ENCODE results near the gene FAM210A. TPM values are rescaled to one million over a fixed set of nuclear protein-coding genes. Genes with fewer than 3 reads are reported as not detected.
A peak's percentile ranks its signal among the peaks of the same experiment; 100 is the strongest.

FAM210A gene
- total RNA-seq, 1 donor from 2014 or later: 2.1 TPM

DNA sequence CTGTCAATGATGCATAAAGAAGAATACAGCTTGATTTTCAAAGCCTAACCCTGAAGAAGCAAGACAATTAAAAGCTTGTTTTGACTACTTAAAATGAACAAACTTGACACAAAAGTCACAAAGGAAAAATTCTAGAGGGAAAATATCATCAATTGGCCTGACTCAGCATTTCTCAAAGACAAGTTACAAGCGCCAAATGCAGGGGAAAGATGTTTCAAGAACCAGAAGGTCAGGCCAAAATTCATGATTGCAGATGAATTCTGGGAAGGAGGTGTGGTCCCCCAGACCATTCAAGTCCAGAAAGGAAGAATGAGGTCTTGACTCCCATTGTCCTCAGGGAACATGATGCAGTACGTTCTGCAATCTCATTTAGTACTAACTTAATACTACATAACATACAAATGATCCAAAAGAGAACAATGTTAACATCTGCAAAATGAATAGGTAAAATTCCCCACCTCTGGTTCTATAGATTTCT is 64.5 kb downstream of the FAM210A start:
- TF ChIP-seq, protein P1, sequence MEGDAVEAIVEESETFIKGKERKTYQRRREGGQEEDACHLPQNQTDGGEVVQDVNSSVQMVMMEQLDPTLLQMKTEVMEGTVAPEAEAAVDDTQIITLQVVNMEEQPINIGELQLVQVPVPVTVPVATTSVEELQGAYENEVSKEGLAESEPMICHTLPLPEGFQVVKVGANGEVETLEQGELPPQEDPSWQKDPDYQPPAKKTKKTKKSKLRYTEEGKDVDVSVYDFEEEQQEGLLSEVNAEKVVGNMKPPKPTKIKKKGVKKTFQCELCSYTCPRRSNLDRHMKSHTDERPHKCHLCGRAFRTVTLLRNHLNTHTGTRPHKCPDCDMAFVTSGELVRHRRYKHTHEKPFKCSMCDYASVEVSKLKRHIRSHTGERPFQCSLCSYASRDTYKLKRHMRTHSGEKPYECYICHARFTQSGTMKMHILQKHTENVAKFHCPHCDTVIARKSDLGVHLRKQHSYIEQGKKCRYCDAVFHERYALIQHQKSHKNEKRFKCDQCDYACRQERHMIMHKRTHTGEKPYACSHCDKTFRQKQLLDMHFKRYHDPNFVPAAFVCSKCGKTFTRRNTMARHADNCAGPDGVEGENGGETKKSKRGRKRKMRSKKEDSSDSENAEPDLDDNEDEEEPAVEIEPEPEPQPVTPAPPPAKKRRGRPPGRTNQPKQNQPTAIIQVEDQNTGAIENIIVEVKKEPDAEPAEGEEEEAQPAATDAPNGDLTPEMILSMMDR (IDR thresholded peaks at IDR 0.05): no peak
- no peak overlapping the region for H3K4me3 ChIP-seq
- intact Hi-C loops (cut with DNase I): loop anchor here (2.0 to 5.0 kb wide), 2 partner anchors 17 to 65 kb away; partner anchors contain the start of genes FAM210A and RNMT
- no peak for DNase-seq (ENCODE audit: low spot score in 2 of 2)
- no peaks in the 10 kb centered on the region for H3K36me3 ChIP-seq
- no peaks in the 10 kb centered on the region for H3K27me3 ChIP-seq
- no peak overlapping the region for H3K27ac ChIP-seq
- peaks cover 0 to 17% of the 10 kb centered on the region in 2 donors for H3K4me1 ChIP-seq
- H3K9me3 ChIP-seq: no peaks in the 10 kb centered on the region

DNA sequence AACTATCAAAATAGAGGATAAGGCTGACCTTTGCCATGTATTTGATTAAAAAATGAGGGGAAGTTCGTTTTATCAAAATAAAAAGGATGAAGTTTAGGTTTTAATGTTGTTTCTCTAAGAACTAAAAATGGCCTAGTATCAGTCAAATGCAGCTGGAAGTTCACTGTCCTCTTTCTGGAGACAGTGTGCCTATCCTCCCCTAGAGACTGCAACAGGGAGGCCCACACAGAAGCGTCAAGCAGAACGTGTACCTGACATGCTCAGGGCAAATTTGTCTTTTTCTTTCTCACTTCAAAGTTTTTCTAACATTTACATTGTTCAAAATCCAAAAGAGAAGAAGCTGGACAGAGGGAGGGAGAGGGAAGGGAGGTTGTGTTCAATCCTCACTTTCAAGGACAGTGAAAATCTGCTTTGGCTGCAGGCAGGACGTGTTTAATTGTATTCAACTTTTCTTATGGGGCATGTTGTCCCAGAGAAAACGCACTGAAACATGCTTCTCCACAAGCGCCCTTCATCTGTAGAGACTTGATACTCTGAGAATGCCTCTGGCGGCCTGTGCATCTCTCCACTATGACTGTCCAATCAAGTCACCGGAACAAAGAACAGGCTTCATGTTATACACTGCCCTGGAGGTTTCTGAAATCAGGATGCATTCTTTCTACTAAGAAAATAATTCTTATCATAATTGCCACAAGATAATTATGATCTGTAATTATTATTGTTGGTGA is 65.1 kb downstream of the FAM210A start:
- Histone ChIP-seq H3K9me3 (no peaks in the 10 kb centered on the region), H3K4me1 (peaks cover 0 to 17% of the 10 kb centered on the region in 2 donors), H3K27me3 (no peaks in the 10 kb centered on the region), H3K27ac (peak overlapping the region; percentile 4 to 57), H3K4me3 (no peak overlapping the region), H3K36me3 (no peaks in the 10 kb centered on the region)
- intact Hi-C loops (cut with DNase I): loop anchor here (2.0 to 5.0 kb wide), 2 partner anchors 16 to 66 kb away; partner anchors contain the start of genes FAM210A and RNMT
- TF ChIP-seq, protein P1 (IDR thresholded peaks at IDR 0.05): no peak
- DNase-seq (ENCODE audit: low spot score in 2 of 2): no peak

DNA sequence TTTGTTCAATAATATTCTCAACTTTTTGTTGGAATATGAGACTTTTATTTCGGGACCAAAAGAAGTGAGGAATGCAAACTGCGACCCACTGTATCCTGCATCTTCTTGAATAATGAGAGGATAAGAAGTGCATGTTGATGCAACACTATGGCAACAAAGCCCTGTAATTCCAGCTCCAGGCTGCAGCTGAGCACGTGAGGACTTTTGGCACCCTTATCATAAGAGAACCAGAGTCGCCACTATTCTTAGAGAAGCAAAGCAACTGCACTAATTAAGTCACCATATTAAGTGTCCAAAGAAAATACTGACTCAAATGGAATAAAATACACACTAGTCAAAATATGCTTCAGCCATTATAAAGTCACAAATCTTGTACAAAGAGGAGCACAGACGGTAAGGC is 65.8 kb downstream of the FAM210A start:
- TF ChIP-seq, protein P1 (IDR thresholded peaks at IDR 0.05): no peak
- H3K27me3 ChIP-seq: no peaks in the 10 kb centered on the region
- no peak for DNase-seq (ENCODE audit: low spot score in 2 of 2)
- no peak overlapping the region for H3K4me3 ChIP-seq
- H3K4me1 ChIP-seq: peaks cover 0 to 17% of the 10 kb centered on the region in 2 donors
- H3K9me3 ChIP-seq: no peaks in the 10 kb centered on the region
- no peaks in the 10 kb centered on the region for H3K36me3 ChIP-seq
- H3K27ac ChIP-seq: no peak overlapping the region
- intact Hi-C loops (cut with DNase I): loop anchor here (2.0 to 5.0 kb wide), 2 partner anchors 16 to 67 kb away; partner anchors contain the start of genes FAM210A and RNMT

DNA sequence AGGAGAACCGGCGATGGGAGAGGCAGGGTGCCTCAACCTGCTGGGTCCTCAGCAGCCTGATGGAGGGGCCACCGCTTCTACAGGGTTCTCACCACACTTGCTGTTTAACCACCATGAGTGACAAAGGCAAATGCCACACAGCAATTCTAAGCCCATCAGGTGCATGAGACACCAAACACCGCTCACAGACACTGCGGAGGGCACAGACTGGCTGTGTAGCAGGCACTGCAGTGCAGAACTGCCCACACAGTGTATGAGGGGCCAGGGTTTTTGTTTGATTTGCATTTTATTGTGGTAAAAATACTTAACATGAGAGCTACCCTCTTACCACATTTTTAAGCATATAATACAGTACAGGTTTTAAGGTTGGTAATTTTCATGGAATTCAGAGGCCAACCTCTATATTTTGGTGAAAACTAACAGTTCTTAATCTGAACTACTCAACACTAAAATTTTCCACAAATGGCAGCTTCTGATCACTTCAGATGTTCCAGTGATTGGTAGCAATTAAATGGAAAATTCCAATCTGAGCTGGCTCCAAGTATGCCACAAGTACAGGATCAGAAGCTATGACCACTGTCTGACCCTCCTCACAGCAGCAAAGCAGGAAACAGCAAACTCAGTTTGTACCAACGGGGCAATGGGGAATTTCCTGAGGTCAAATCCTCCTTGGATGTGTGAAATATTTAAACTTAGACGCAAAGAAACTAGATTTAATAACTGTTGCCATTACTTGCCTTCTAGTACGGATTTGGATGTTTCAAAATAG is 67.7 kb downstream of the FAM210A start:
- intact Hi-C loops (cut with DNase I): no loop called here

DNA sequence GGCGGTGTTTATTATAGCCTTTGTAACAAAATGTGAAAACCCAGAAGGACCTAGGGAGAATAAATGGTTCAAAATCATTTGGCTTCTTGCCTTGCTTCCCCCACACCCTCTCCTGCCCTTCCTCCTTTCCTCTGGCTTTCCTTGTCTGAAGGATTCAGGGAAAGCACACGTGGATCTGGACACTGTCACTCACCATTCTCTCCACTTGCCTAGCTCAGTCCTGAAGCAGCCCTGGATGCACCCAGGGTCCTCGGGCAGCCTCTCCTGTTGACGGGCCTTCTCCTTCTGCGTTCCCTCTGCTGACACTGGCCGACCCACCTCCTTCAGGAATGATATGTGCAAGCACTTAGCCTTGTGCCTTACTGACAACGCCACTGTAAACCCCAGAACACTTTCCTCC is 68.4 kb downstream of the FAM210A start:
- TF ChIP-seq, protein P1 (IDR thresholded peaks at IDR 0.05): no peak
- Histone ChIP-seq H3K27me3 (no peaks in the 10 kb centered on the region), H3K4me3 (no peak overlapping the region), H3K4me1 (peaks cover 0 to 22% of the 10 kb centered on the region in 2 donors), H3K9me3 (no peaks in the 10 kb centered on the region), H3K36me3 (no peaks in the 10 kb centered on the region), H3K27ac (no peak overlapping the region)
- intact Hi-C loops (cut with DNase I): no loop called here
- no peak for DNase-seq (ENCODE audit: low spot score in 2 of 2)

More for the DNA sequence above, 67.7 kb downstream of the FAM210A start:
- H3K9me3 ChIP-seq: no peaks in the 10 kb centered on the region
- H3K27me3 ChIP-seq: no peaks in the 10 kb centered on the region
- DNase-seq (ENCODE audit: low spot score in 2 of 2): no peak
- peaks cover 0 to 22% of the 10 kb centered on the region in 2 donors for H3K4me1 ChIP-seq
- no peak overlapping the region for H3K4me3 ChIP-seq
- no peak overlapping the region for H3K27ac ChIP-seq
- no peaks in the 10 kb centered on the region for H3K36me3 ChIP-seq
- TF ChIP-seq, protein P1 (IDR thresholded peaks at IDR 0.05): no peak

All from ascending aorta (tissue), 2 donors.